ENCODE data around the gene UGT1A6.

The UGT1A6 gene

DNA sequence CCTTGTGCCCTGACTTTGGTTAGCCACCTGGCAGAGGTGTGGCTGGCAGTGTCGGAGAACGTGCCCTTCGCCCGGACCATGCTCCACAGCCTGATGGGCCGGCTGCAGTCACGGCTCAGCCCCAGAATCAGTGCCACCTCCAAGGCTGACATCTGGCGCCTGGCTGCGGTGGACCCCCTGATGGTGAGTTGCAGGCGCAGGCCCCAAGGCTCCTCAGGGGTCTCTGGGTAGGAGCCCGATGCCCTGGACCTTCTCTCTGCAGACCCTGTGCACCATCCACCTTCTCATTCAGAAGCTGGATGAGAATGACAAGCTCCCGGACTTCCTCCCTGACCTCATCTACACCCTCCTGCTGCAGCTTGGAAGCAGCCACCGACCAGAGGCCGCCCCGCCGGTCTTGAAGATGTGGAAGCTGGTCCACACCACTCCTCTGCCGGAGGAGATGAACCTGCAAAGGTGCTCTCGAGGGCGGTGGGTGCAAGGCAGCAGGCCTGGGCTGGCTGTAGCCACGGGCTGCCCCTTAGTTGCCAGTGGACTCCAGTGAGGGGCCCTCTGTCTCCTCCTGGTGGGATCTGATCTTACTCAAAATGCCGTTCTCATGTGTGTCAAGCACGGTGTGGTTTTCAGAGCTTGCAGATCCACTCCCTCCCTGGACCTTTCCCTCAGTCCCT, 129.5 kb downstream of the UGT1A6 start:
- DNase-seq = no peak
